RWPE2 (cell line): ENCODE data around the gene KRT37.

Experiments
- ATAC-seq: fragments of 200-7000 bp; cut with Tn5 transposase; 3 replicates; pipeline ENCODE4 v1.9.1; 2021; ENCODE audit warnings: low read depth
- DNase-seq: peaks from one replicate; pipeline ENCODE4 v3.0.0-alpha.2; 2020; ENCODE audit warnings: low spot score
- H3K27ac ChIP-seq: fragments of 450-650 bp; 2 replicates; pipeline ENCODE4 v1.5.1; 2017; ENCODE audit warnings: mild to moderate bottlenecking; ENCODE audit not compliant: poor library complexity, severe bottlenecking
- H3K27me3 ChIP-seq: fragments of 250-450 bp; sonication (Bioruptor Pico); 2 replicates; pipeline ENCODE4 v1.5.1; 2021; ENCODE audit warnings: mild to moderate bottlenecking, moderate library complexity; ENCODE audit not compliant: insufficient read depth, poor library complexity, severe bottlenecking
- H3K36me3 ChIP-seq: fragments of 250-450 bp; sonication (Bioruptor Pico); 2 replicates; pipeline ENCODE4 v1.5.1; 2020; ENCODE audit warnings: low read depth, mild to moderate bottlenecking, moderate library complexity
- H3K4me1 ChIP-seq: fragments of 250-450 bp; sonication (Bioruptor Pico); 2 replicates; pipeline ENCODE4 v1.5.1; 2021; ENCODE audit warnings: mild to moderate bottlenecking, moderate library complexity; ENCODE audit not compliant: insufficient read depth, poor library complexity, severe bottlenecking
- H3K4me3 ChIP-seq: fragments of 250-450 bp; sonication (Bioruptor Pico); 2 replicates; pipeline ENCODE4 v1.5.1; 2021; ENCODE audit warnings: mild to moderate bottlenecking, moderate library complexity; ENCODE audit not compliant: severe bottlenecking
- H3K9me3 ChIP-seq: fragments of 250-450 bp; sonication (Bioruptor Pico); 2 replicates; pipeline ENCODE4 v1.5.1; 2021; ENCODE audit warnings: mild to moderate bottlenecking, moderate library complexity; ENCODE audit not compliant: severe bottlenecking
- TF ChIP-seq, protein P1 (sequence below): fragments of 450-650 bp; IDR thresholded peaks from one replicate; pipeline ENCODE4 v1.5.1; 2017; ENCODE audit warnings: mild to moderate bottlenecking, moderate library complexity; ENCODE audit not compliant: poor library complexity, severe bottlenecking

KRT37 gene

DNA sequence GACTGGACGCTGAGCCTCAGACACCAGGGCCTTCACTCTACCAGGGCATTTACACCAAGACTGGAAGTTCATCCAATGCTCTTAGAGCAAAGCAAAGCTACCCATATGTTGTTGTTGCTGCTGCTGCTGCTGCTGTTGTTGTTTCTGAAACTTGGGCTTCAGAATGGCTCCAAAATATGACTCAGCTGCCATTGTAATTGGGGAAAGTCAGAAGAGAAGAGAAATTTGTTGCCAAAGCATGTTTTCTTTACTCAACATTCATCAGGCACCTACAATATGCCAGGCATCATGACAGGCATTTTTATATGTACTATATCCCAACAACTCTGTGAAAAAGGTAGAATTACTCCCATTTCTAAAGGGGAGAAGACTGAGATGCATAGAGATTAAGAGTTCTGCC, 30.9 kb upstream of the KRT37 start:
- no peaks in the 10 kb centered on the region for H3K4me1 ChIP-seq
- no peaks in the 10 kb centered on the region for H3K36me3 ChIP-seq
- no peaks in the 10 kb centered on the region for H3K9me3 ChIP-seq
- TF ChIP-seq, protein P1, sequence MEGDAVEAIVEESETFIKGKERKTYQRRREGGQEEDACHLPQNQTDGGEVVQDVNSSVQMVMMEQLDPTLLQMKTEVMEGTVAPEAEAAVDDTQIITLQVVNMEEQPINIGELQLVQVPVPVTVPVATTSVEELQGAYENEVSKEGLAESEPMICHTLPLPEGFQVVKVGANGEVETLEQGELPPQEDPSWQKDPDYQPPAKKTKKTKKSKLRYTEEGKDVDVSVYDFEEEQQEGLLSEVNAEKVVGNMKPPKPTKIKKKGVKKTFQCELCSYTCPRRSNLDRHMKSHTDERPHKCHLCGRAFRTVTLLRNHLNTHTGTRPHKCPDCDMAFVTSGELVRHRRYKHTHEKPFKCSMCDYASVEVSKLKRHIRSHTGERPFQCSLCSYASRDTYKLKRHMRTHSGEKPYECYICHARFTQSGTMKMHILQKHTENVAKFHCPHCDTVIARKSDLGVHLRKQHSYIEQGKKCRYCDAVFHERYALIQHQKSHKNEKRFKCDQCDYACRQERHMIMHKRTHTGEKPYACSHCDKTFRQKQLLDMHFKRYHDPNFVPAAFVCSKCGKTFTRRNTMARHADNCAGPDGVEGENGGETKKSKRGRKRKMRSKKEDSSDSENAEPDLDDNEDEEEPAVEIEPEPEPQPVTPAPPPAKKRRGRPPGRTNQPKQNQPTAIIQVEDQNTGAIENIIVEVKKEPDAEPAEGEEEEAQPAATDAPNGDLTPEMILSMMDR: no peak
- no peak overlapping the region for H3K4me3 ChIP-seq
- DNase-seq (no peak), ATAC-seq (no peak)
- H3K27me3 ChIP-seq: no peaks in the 10 kb centered on the region
- H3K27ac ChIP-seq: no peak overlapping the region

DNA sequence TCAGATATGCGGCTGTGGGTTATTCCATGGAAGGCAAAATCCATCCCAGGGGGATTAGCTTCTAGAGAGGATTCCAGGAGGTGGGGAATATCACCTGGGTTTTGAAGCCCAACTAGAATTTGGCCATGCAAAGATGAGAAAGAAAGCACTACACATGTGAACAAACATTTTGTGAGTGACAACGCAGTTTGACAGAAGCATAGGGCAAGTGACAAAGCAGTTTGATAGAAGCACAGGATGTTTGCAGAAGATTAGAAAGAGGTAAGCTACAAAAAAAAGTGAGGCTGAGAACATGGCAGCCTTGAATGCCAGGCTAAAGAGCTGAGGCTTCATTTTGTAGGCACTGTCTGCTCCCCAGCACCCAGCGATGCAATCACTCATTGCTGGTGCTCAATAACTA, 28.7 kb upstream of the KRT37 start:
- Histone ChIP-seq H3K27me3 (no peaks in the 10 kb centered on the region), H3K4me3 (no peak overlapping the region), H3K4me1 (no peaks in the 10 kb centered on the region), H3K36me3 (no peaks in the 10 kb centered on the region), H3K27ac (no peak overlapping the region), H3K9me3 (no peaks in the 10 kb centered on the region)
- no peak for ATAC-seq
- no peak for DNase-seq
- TF ChIP-seq, protein P1: no peak

DNA sequence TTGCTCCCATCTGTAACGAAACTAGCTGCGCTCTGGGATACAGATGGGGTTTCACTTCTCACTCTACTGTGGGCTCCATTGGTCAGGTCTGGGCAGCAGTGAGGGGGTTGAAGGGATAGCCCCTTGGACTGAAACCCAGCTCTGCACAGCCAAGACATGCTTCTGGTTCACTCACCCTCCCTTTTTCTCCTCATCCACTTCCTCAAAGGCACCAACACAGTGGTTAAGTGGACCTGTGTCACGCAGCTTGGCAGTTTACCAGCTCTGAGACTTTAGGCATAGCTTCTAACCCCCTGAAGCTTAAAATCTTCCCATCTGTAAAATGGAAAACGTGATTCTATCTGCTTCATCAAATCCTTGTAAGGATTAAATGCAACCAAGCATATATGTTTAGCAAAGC, 27.9 kb upstream of the KRT37 start:
- Histone ChIP-seq H3K4me1 (no peaks in the 10 kb centered on the region), H3K9me3 (no peaks in the 10 kb centered on the region), H3K27ac (no peak overlapping the region), H3K36me3 (no peaks in the 10 kb centered on the region), H3K27me3 (no peaks in the 10 kb centered on the region), H3K4me3 (no peak overlapping the region)
- DNase-seq (no peak), ATAC-seq (no peak)
- TF ChIP-seq, protein P1: no peak

DNA sequence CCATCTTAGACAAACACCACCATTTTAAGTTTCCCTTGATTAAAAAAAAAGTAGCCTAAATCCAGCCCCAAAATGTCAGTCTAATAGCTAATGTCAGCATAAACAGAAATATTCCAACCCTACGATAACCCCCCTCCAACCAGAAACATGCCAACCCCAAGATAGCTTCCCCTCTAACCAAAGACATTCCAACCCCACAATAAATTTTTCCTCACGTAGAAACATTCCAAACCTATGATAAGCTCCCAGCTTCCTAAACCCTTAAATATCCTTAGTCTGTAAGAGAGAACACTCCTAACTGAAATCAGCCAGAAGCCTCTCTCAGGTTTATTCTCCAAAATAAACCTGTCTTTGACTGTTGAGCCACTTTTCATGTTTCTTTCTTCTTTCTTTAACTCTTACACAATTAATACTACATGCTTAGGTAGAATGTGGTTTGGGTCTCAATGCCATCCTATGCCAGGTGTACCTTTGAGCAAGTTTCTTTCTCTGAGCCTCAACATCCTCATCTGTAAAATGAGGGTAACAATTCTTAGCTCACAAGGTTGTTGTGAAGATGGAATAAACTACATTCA, 26.9 kb upstream of the KRT37 start:
- Histone ChIP-seq H3K27me3 (no peaks in the 10 kb centered on the region), H3K36me3 (no peaks in the 10 kb centered on the region), H3K9me3 (no peaks in the 10 kb centered on the region), H3K27ac (no peak overlapping the region), H3K4me1 (no peaks in the 10 kb centered on the region), H3K4me3 (no peak overlapping the region)
- no peak for ATAC-seq
- DNase-seq: no peak
- TF ChIP-seq, protein P1: no peak

DNA sequence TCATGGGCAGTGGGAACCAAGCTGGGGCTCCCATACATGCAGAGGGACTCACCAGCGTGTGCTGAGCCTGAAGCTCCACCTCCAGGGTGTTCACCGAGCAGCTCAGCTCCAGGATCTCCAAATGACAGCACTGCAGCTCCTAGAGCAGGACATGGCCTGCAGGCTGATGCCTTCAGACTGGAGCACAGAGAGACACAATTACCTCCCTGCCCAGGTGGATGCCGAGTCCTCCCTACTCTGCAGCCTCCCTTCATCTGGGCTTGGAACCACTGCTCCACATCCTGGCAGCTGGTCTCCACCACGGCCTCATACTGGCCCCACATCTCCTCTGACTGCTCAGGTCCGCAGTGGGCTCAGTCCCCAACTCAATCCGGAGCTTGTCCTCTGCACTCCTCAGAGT, 24.6 kb upstream of the KRT37 start:
- TF ChIP-seq, protein P1: no peak
- no peaks in the 10 kb centered on the region for H3K9me3 ChIP-seq
- no peaks in the 10 kb centered on the region for H3K36me3 ChIP-seq
- H3K4me3 ChIP-seq: no peak overlapping the region
- H3K27ac ChIP-seq: no peak overlapping the region
- H3K4me1 ChIP-seq: no peaks in the 10 kb centered on the region
- DNase-seq (no peak), ATAC-seq (no peak)
- no peaks in the 10 kb centered on the region for H3K27me3 ChIP-seq
